HG03139 (cell line): ENCODE data around the gene BLVRA.

Experiments used
- ATAC-seq: cut with Tn5 transposase; IDR thresholded peaks from one replicate; pipeline ENCODE4 v1.9.1; 2021; ENCODE audit not compliant: unreplicated experiment

BLVRA gene

DNA sequence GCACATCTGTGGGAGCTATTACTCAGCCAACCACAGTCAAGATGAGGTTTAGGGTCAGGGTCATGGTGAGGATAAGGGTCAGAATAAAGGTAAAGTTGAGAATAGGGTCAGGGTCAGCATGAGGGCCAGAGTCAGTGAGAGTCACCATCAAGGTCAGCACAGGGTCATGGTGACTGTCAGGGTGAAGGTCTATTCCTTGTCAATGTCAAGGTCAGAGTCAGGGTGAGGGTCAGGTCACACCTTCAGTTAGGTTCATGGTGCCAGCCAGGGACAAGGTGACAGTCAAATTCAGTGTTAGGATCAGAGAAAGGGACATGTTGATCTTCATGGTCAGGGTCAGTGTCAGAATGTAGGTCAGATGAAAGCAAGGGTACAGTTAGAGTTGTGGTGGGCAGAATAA lies 96.7 kb downstream of the BLVRA start:
- ATAC-seq = no peak

DNA sequence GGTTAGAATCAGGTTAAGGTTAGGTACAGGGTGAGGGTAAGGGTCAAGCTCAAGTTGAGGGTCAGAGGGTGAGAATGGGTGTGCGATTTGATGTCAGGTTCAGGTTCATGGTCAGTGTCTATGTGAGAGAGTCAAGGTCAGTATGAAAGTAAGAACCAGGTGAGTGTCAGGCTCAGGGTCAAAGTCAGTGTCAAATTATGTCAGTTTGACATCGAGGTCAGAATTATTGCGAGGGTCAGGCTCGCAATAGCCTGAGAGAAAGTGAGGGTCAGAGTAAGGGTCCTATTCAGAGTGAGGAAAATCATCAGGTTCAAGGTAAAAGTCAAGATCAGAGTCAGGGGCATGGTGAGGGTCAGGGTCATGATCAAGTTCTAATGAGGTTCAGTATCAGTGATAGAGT lies 97.8 kb downstream of the BLVRA start:
- no peak for ATAC-seq
